ENCODE measurements around the gene KLHDC8A. TPM values are rescaled to one million over a fixed set of nuclear protein-coding genes. Genes with fewer than 3 reads are reported as not detected.

The KLHDC8A gene
- total RNA-seq, 6 experiments from 2014 or later: not detected

DNA sequence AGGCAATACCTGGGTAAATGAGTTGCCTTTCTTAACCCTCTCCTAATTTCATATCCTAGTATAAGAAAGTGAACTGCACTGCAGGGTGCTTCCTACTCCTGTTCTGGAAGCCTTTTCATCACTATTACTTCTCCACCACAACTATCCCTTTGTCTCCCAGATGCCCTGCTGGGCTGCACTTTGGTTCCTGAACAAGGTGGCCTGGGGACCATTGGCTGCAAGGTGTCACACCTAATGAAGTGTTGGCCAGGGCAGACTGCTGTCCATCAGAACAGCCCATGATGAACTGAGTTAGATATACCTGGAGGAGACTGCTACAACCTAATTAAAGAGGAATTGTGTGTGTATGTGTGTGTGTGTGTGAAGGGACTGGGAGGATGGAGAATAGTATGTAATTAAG lies 1.9 kb upstream of the KLHDC8A start:
- Mint-ChIP-seq H3K27ac (no peak overlapping the region), H3K27me3 (ENCODE audit: insufficient read depth) (peaks cover 42% of the 10 kb centered on the region), H3K9me3 (no peaks in the 10 kb centered on the region), H3K4me3 (no peak overlapping the region), H3K4me1 (ENCODE audit: low read depth) (peaks cover 9% of the 10 kb centered on the region; the same call in 1 of the 2 replicates), H3K36me3 (ENCODE audit: low read depth) (no peaks in the 10 kb centered on the region)
- no peak for DNase-seq
- TF ChIP-seq, protein P1, sequence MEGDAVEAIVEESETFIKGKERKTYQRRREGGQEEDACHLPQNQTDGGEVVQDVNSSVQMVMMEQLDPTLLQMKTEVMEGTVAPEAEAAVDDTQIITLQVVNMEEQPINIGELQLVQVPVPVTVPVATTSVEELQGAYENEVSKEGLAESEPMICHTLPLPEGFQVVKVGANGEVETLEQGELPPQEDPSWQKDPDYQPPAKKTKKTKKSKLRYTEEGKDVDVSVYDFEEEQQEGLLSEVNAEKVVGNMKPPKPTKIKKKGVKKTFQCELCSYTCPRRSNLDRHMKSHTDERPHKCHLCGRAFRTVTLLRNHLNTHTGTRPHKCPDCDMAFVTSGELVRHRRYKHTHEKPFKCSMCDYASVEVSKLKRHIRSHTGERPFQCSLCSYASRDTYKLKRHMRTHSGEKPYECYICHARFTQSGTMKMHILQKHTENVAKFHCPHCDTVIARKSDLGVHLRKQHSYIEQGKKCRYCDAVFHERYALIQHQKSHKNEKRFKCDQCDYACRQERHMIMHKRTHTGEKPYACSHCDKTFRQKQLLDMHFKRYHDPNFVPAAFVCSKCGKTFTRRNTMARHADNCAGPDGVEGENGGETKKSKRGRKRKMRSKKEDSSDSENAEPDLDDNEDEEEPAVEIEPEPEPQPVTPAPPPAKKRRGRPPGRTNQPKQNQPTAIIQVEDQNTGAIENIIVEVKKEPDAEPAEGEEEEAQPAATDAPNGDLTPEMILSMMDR (IDR thresholded peaks at IDR 0.05): no peak

- DNase-seq: no peak
- Mint-ChIP-seq H3K9me3 (no peaks in the 10 kb centered on the region), H3K36me3 (ENCODE audit: low read depth) (no peaks in the 10 kb centered on the region), H3K4me1 (ENCODE audit: low read depth) (peaks cover 9% of the 10 kb centered on the region; the same call in 1 of the 2 replicates), H3K27ac (no peak overlapping the region), H3K4me3 (no peak overlapping the region), H3K27me3 (ENCODE audit: insufficient read depth) (peaks cover 42% of the 10 kb centered on the region)
- TF ChIP-seq, protein P1 (IDR thresholded peaks at IDR 0.05): no peak
These were observed 845 bp upstream of the KLHDC8A start for GRCh38 chr1:205357567-205357966.

DNA sequence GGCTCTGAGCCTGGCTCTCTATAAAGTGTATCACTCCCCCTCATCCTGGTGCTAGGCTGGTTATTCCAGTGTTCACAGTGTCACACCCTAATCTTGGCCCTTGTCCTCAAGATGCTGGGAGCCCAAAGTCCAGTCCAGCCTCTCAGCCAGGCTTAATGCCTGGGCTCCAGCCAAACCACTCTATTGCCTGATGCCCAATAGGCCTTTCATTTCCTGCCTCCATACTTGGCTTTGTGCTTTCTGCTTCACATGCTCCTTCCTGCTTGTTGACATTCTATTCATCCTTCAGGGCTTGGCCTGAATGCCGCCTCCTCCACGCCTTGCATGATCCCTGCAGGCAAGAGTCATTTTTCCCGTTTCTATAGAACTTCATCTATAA lies 1.7 kb downstream of the KLHDC8A start:
- H3K36me3 Mint-ChIP-seq (ENCODE audit: low read depth): no peaks in the 10 kb centered on the region
- peaks cover 9% of the 10 kb centered on the region; the same call in 1 of the 2 replicates for H3K4me1 Mint-ChIP-seq (ENCODE audit: low read depth)
- H3K27ac Mint-ChIP-seq: no peak overlapping the region
- TF ChIP-seq, protein P1 (IDR thresholded peaks at IDR 0.05): no peak
- no peak for DNase-seq
- peaks cover 36% of the 10 kb centered on the region for H3K27me3 Mint-ChIP-seq (ENCODE audit: insufficient read depth)
- H3K4me3 Mint-ChIP-seq: no peak overlapping the region
- H3K9me3 Mint-ChIP-seq: no peaks in the 10 kb centered on the region

GRCh38 chr1:205354259-205355074 lies 2.3 kb downstream of the KLHDC8A start:
- Mint-ChIP-seq H3K27ac (no peak overlapping the region), H3K4me3 (no peak overlapping the region), H3K4me1 (ENCODE audit: low read depth) (peaks cover 9% of the 10 kb centered on the region; the same call in 1 of the 2 replicates), H3K9me3 (no peaks in the 10 kb centered on the region), H3K36me3 (ENCODE audit: low read depth) (no peaks in the 10 kb centered on the region), H3K27me3 (ENCODE audit: insufficient read depth) (peaks cover 34% of the 10 kb centered on the region)
- TF ChIP-seq, protein P1 (IDR thresholded peaks at IDR 0.05): peak; percentile 92
- DNase-seq: peak; percentile 60

DNA sequence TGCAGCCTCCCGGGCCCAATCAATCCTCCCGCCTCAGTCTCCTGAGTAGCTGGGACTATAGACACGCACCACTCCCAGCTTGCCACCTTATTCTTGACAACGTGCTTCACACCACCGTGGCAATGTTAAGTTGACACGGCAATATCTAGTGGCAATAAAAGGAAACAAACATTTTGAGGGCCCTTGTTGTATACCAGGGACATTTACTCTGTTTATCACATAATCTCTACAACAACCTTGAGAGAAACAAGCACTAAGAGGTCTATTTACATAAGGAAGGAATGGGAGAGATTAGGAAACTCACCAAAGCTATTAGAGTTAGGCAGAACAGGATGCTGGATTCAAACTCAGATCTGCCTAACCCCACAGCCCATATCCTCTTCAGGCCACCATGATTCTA lies 3.1 kb downstream of the KLHDC8A start:
- Mint-ChIP-seq H3K36me3 (ENCODE audit: low read depth) (no peaks in the 10 kb centered on the region), H3K9me3 (no peaks in the 10 kb centered on the region), H3K4me1 (ENCODE audit: low read depth) (peaks cover 9% of the 10 kb centered on the region; the same call in 1 of the 2 replicates), H3K27me3 (ENCODE audit: insufficient read depth) (peaks cover 32% of the 10 kb centered on the region), H3K4me3 (no peak overlapping the region), H3K27ac (no peak overlapping the region)
- no peak for DNase-seq
- TF ChIP-seq, protein P1 (IDR thresholded peaks at IDR 0.05): no peak

Data from HFFc6 (cell line).